DMS 273 treated with DMSO at 0.1 percent for 48 hours (cell line): ENCODE data around the gene MRPS18C.
"Not testable (repeated sequence)": the region's sequence is repeated elsewhere in the genome, so short reads cannot be mapped to it uniquely, and the experiment has no call there.

Source experiments
- DNase-seq: peaks from one replicate; lab custom pipeline; 2025; lab: John Stamatoyannopoulos, UW

The MRPS18C gene

DNA sequence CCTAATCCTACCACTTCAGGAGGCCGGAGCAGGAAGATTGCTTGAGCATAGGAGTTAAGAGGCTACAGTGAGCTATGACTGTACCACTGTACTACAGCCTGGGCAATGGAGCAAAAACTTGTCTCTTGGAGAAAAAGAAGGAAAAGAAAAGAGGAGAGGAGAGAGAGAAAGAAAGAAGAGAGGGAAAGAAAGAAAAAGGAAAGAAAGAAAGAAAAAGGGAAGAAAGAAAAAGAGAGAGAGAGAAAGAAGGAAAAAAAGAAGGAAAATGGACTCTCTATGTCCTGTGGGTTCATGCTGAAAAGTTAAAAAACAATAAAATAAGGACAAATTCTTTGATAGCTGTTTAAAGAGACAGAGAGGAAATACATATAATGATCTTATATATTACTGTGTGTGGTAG is 42.3 kb downstream of the MRPS18C start:
- DNase-seq, result no peak

DNA sequence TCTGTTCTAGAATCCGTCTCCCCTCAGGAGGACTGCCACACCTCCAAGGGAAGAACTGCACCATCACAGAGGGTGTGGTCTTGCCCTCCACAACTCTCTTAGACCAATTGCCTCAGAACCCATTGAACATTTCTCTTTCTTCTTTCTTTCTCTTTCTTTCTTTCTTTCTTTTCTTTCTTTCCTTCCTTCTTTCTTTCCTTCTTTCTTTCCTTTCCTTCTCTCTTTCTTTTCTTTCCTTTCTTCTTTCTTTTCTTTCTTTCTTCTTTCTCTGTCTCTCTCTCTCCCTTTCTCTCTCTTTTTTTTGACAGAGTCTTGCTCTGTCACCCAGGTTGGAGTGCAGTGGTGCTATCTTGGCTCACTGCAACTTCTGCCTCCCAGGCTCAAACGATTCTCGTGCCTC is 45.8 kb downstream of the MRPS18C start:
- DNase-seq, result not testable (repeated sequence)

DNA sequence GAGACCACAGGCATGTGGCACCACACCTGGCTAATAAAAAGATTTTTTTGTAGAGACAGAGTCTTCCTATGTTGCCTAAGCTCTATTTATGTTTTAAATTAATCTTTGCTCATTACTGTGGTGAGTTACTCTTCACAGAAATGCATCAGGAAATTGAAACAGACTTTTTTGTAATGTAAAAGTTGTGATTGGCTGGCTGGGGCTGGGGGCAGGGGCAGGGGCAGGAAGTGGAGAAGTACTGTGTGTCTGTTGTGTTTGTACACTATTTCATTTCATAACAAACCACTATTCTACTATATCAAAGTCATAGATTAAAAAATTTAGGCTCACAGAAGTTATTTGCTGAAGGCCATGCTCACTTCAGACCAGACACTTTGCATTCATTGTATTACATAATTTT is 48.1 kb downstream of the MRPS18C start:
- DNase-seq, result no peak

DNA sequence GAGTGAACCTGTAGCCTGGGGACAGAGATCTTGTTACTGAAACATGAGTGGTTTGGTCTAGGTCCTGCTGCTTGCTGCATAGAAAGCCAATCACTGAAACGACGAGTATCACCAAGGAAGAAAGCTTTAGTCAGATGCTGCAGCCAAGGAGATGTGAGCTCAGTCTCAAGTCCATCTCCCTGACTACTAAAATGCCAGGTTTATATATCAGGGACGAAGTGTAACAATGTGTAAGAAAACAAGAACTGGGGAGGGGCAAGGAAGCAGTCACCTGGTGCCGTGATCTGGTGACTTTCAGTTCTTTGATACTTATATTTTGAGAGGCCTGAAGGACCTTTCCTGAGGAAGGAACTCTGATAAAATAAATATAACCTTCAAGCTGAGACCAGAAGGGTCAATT is 48.6 kb downstream of the MRPS18C start:
- no peak for DNase-seq

DNA sequence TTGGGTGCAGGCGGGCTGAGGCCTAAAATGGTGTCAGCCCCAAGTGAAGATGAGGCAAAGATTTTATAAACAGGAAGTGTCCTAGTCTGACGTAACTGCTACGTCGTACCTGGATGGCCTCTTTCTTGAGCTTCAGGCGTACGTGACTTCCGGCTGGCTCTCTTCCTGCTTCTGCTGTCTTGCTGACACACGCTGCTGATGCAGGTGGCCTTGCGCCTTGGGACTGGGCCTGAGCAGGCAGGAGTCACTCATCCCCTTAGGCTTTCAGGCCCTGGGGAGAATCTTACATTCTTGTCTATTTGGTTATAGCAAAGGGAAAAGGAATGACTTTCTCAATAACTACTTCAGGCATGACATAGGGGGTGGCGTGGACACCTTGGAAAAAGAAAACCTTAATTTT is 49.1 kb downstream of the MRPS18C start:
- no peak for DNase-seq

DNA sequence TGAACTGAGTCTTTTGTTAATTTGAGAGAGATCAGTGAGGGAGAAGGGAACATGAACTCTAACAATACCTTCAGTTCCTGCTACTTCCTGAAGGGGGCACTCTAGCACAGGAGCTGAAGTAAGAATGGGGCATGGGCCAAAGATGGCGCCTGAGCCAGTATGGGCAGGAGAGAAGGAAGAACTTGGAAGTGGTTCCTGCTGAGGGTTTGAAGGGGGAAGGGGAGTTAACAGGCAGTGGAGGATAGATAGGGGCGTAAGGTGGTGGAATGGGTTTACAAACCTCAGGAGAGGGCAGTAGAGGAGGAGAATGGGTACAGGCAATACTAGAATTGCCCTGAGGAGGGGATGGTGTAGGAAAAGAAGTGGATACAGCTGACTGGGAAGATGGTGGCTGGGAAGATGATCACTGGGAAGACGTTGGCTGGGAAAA is 53.3 kb downstream of the MRPS18C start:
- DNase-seq, result peak; percentile 21

DNA sequence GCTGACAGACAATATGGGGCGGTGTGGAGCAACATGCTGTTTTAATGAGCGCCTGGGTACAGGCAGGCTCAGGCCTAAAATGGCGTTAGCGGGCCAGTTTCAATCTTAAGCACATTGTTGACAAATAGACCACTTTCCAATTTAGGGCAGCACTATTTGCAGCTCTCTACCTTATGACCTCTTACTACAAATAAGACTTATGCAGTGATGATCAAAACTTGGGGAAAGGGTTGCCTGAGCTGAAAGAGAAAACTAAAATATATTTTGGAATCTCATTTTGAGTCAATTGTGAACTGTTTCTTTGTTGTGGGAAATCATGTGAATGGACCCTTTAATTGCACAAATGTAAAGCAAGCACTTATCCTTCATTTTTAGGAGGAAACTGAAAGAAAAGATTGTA is 54.6 kb downstream of the MRPS18C start:
- no peak for DNase-seq
